Esophagus squamous epithelium (tissue), 4 donors: ENCODE results near the gene SNAP91.

Experiments used
- POLR2A ChIP-seq, 4 donors: fragments of 450-650 bp; IDR thresholded peaks; one replicate each; pipeline ENCODE4 v1.6.1; 2017; ENCODE audit warnings: antibody characterized with exemption in 4 of 4, mild to moderate bottlenecking in 4 of 4, moderate library complexity in 3 of 4
- TF ChIP-seq, protein P1 (sequence below), 6 experiments: fragments of 450-650 bp in 4 of 6; fragments of 200-600 bp in 2 of 6; sonication (generic) in 2 of 6; IDR thresholded peaks; one replicate each; pipeline ENCODE4 v1.5.1; 2016 to 2019; ENCODE audit warnings: antibody characterized with exemption in 6 of 6, mild to moderate bottlenecking in 4 of 6, moderate library complexity in 4 of 6

GRCh38 chr6:83511266-83511665 is 197.6 kb downstream of the SNAP91 start:
- TF ChIP-seq, protein P1, sequence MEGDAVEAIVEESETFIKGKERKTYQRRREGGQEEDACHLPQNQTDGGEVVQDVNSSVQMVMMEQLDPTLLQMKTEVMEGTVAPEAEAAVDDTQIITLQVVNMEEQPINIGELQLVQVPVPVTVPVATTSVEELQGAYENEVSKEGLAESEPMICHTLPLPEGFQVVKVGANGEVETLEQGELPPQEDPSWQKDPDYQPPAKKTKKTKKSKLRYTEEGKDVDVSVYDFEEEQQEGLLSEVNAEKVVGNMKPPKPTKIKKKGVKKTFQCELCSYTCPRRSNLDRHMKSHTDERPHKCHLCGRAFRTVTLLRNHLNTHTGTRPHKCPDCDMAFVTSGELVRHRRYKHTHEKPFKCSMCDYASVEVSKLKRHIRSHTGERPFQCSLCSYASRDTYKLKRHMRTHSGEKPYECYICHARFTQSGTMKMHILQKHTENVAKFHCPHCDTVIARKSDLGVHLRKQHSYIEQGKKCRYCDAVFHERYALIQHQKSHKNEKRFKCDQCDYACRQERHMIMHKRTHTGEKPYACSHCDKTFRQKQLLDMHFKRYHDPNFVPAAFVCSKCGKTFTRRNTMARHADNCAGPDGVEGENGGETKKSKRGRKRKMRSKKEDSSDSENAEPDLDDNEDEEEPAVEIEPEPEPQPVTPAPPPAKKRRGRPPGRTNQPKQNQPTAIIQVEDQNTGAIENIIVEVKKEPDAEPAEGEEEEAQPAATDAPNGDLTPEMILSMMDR (IDR thresholded peaks at IDR 0.05), result no peak
- TF ChIP-seq POLR2A (IDR thresholded peaks at IDR 0.05), result no peak
